T follicular helper cell (primary cell): ENCODE results near the gene FAM83E.

Experiments
- DNase-seq: peaks from one replicate; pipeline ENCODE4 v3.0.0-alpha.2; 2020; ENCODE audit warnings: low read depth

FAM83E gene

GRCh38 chr19:48575931-48576622, 38.8 kb downstream of the FAM83E start:
- no peak for DNase-seq

GRCh38 chr19:48573163-48573505, 41.7 kb downstream of the FAM83E start:
- no peak for DNase-seq

- no peak for DNase-seq
Observed at GRCh38 chr19:48571378-48572162, 43.3 kb downstream of the FAM83E start.

GRCh38 chr19:48569814-48570213, 45.1 kb downstream of the FAM83E start:
- no peak for DNase-seq

GRCh38 chr19:48568345-48568886, 46.5 kb downstream of the FAM83E start:
- DNase-seq = no peak

- no peak for DNase-seq
Observed at GRCh38 chr19:48565090-48565489, 49.8 kb downstream of the FAM83E start.
